PC-9 (cell line): Measurements from ENCODE around the gene FUT7.

ENCODE experiments used
- EZH2 ChIP-seq: fragments of 200-600 bp; sonication (generic); IDR thresholded peaks from 2 replicates; pipeline ENCODE4 v1.8.0; 2017; ENCODE audit warnings: antibody characterized with exemption, low read depth
- TF ChIP-seq, protein P1 (sequence below): fragments of 200-600 bp; sonication (generic); conservative IDR thresholded peaks from 2 replicates; pipeline ENCODE4 v1.6.1; 2017; ENCODE audit warnings: mixed run types, antibody characterized with exemption, mild to moderate bottlenecking, moderate library complexity

DNA sequence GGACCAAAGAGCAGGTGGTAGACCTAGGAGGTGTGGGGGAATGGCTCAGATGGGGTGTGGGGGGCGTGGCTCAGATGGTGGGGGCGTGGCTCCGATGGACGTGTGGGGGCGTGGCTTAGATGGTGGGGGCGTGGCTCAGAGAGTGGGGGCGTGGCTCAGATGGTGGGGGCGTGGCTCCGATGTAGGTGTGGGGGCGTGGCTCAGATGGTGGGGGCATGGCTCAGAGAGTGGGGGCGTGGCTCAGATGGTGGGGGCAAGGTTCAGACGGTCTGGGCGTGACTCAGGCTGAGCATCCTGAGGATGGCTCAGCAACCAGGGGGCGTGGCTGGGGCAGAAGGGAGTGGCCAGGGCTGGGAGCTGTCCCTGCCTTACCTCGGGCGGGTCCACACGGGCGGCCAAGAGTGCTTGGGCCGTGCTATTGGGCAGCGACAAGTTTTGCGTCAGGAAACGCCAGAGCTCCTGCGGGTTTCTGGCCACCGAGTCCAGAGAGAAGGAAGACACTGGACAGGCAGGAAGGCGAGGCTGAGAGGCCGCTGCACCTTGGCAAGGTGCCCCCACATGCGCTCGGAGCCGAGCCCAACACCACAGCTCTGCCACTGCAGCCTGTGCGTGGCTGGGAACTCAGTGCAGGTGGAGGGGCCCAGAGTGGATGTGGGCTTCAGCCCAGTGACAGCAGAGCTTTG lies 9.8 kb downstream of the FUT7 start:
- TF ChIP-seq, protein P1, sequence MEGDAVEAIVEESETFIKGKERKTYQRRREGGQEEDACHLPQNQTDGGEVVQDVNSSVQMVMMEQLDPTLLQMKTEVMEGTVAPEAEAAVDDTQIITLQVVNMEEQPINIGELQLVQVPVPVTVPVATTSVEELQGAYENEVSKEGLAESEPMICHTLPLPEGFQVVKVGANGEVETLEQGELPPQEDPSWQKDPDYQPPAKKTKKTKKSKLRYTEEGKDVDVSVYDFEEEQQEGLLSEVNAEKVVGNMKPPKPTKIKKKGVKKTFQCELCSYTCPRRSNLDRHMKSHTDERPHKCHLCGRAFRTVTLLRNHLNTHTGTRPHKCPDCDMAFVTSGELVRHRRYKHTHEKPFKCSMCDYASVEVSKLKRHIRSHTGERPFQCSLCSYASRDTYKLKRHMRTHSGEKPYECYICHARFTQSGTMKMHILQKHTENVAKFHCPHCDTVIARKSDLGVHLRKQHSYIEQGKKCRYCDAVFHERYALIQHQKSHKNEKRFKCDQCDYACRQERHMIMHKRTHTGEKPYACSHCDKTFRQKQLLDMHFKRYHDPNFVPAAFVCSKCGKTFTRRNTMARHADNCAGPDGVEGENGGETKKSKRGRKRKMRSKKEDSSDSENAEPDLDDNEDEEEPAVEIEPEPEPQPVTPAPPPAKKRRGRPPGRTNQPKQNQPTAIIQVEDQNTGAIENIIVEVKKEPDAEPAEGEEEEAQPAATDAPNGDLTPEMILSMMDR: no peak
- no peak for TF ChIP-seq EZH2
